HS-5 (cell line): ENCODE results near the gene CNKSR3.

Source experiments
- DNase-seq: peaks from one replicate; pipeline ENCODE4 v3.0.0-alpha.2; 2012; ENCODE audit warnings: low read depth

The CNKSR3 gene

DNA sequence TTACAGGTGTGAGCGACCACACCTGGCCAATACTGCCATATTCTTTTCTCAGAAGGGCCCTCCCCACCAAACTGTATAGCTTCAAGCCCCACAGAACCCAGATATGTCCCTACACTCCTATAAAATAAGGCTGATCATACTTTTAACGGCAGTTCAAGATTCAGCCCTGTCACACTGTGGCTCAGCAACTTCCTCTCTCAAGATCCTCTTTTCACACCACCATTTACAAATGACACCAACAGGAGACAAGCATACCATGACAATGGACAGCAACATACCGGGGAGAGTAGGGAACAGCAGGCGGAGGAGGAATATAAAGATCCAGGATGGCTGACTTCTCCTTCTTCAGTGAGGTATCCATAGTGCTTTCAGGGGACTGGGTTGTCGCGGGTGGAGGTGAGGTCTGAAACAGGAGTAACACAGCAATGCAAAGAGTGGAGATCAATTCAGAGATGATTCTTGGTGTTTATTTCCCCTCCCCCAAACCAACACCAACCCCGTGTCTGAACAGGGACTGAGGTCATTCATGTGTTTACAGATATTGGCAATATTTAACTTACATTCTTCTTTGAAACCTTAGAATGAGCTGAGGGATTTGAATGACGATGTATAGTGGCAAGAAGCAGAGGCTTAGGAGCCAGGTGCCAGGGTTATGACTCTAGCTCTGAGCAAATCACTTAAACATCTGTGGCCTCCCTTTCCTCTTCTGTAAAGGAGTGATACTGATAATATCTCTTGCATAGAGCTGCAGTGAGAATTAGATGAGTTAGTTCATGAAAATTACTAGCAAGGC lies 96.3 kb downstream of the CNKSR3 start:
- peak; percentile 74 for DNase-seq

DNA sequence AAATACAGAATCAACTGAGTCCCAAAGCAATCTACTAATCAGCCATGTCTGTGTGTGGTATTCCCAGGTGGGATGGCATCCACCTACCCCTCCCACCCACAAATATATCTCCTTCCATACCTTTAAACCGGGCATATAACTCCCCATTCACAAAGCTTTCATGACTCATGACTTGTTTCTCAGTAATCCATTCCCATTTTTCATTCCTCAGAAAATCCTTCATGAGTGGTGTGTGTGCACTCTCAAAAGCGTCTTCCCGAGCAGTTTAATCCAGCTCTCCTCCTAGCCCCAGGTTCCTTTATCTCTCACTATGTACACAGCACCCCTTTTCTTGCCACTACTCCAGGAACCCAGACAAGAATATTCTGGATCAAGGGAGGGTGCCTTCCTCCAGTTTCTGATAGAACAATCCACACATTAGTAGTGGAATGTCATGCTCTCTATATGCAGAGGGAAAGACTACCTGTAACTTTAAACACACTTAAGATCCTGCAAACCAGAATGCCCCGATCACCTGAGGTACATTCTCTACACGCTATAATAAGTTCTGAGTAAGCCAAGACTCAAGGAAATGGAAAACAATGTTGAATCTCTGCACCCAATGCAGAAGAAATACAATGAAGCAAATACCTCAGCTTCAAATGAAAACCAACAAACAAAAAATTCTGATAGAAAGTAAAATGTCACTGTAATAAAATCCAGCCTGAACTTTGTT lies 98.2 kb downstream of the CNKSR3 start:
- DNase-seq: no peak

DNA sequence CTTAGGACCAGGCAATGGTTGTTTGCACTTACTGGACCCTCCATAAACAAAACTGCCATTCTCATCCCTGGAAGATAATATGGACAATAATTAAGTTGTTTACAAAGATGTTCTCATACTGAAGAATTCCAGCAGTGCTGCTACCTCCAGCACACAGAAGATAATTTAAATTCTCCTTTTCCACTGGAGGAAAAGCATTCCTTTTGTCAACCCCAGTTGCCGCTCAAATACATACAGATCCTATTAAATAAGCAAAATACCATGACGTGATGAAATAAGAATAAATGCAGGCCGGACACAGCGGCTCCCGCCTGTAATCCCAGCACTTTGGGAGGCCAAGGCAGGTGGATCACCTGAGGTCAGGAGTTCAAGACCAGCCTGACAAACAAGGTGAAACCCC lies 99.4 kb downstream of the CNKSR3 start:
- no peak for DNase-seq

DNA sequence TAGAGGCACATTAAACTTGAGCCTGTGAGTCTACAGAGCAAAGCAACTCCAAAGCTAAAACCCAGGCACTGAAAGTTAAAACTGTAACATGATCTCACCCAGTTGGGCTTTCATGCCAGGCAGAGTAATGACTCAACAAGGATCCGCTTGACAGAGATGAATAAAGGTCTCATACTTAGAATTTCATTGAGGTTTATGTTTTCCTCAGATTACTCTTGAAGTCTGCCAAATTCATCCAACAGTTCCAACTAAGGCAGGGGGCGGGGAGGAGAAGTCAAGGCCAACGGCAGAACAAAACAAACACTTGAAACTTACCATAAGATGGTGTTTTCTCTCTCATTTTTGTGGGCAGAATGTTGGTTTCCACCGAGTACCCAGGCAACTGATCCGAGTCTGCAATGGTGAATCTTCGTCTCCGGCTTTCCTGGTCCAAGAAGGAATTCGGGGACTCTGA lies 99.8 kb downstream of the CNKSR3 start:
- peak; percentile 91 for DNase-seq

DNA sequence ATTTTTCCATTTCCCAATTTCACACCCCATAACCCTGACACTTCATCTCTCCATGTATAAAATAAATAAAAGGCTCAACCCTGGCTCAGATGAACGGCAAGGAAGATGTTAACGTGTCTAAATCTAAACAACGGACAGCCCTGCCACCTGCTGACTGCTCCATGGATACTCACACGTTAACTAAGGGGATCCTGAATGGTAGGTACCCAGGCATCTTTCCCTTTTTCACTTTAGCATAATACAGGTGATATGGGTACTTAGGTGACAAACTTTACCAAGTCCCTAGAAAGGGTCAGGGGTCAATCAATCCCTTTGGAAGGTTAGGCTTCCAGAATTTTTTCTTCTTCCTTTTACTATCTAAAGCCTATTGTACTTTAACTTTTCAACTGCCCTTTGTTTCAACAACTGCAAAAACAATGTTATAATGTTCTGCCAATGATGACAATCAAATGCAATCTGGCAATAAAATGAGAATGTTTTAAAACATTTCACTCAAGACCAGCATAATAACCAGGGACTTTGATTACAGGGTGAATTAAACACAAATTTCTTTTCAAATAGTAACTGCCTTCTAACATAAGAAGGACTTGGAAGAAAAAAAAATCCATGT lies 101.5 kb downstream of the CNKSR3 start:
- no peak for DNase-seq

DNA sequence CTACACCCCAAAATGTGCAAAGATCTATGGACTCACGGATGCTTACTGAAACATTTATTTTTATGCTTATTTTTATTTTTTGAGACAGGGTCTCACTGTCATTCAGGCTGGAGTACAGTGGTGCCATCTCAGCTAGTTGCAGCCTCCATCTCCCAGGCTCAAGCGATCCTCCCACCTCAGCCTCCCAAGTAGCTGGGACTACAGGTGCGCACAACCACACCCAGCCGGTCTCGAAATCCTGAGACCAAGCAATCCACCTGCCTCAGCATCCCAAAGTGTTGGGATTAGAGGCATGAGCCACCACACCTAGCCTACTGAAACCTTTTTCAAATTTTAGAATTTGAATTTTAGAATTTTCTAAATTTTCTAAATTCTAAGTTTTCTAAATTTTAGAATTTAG lies 103.0 kb downstream of the CNKSR3 start:
- no peak for DNase-seq

DNA sequence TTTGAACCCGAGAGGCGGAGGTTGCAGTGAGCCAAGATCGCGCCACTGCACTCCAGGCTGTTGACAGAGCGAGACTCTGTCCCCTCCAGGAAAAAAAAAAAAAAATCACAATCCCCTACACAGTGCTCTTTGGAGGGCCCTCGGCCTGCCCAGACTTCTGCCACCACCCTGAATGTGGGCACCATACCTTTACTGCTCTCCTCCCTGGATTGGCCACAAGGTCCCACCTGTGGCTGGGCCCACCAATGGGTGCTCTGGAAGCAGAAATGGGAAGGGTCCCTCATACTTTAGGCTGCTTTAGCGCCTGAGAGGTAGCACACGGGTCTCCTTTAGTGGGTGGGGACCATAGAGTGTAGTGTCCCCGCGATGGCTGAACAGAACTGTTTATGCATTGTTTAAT lies 103.6 kb downstream of the CNKSR3 start:
- no peak for DNase-seq

DNA sequence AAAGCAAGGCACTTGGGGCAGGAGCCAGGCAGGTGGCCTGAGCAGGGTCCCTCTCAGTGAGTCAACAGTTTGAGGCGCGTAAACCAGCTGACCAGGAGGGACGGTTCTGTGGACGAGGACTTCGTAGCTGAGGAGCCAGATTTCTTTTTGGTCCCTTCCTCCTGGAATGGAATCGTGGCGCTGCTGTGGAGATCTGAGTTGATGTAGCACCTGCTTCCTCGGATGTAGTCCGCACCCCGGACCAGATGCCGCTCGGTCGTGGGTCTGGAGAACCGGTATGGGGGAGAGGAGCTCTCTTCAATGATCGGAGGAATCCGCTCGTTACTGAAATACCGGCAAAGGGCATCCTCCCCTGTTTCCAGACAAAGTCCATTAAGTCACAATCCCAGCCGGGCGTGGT lies 104.2 kb downstream of the CNKSR3 start:
- no peak for DNase-seq

DNA sequence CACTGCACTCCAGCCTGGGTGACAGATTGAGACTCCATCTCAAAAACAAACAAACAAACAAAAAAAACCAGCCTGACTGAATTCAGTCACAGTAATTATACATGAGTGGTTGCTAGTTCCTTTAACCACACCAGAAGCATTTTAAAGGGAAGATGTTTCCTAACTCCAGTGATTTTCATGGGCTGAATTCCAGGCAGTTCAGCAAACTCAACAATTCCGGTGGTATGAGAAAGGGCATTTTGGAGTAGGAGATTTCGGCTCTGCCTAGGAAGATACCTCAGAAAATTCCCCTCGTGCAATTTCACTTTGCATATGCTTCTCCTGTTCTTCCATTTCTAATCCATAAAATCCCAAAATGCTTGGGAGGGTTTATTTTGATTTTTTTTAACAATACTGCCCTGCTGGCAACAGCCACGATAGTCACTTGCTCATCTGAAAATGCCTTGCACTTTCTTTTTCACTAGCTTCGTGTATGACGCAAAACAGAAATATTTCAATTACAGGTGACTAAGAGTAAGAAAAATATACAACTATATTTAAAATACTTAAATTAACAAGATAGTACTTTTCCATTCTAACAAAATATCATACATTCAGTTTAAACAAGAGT lies 105.6 kb downstream of the CNKSR3 start:
- peak; percentile 28 for DNase-seq

DNA sequence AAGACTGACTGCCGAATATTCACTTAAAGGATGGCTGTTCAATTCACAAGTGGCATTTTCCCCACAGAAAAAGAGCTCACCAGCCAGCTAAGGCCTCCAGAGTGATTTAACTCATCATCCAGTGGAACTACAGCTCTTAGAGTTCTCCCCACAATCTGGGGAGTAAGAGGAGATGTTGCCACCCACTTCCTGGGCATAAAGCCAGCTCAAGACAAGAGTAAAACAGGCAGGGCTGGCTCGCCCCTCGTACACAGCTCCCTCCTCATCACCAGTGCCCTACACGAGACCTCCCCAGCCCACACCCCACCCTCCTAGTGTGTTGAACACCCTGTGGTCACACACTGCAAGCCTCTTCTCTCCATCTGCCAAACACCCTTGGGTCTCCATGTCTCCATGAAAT lies 106.7 kb downstream of the CNKSR3 start:
- DNase-seq: no peak

DNA sequence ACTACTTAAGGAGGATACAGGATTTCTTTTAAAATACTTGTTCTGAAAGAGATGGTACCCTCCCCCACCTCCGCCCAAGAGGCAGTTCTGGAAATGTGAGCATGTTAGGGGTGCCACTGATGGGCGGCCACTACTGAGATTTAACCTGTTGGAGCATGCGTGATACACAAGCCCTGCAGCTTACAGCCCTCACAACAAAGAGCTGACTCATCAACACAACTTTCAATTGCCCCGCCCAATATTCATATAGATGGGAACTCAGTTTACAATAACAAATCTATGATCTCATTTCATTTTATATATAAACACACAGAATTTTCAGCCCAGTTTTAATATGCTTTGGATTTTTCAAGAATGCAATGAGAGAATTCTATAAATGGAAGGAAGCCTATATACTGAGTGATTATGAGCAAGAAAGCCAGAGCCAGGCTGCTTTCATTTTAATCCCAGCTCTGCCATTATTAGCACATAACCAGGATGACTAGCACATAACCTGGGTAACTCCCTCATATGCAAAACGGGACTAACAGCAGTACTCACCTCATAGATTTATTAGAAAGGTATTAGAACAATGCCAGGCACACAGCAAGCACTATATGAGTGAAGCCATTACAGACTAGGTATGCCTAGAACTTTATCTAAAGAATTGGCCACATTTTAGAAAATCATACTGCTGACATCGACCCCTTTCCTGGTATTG lies 108.3 kb downstream of the CNKSR3 start:
- DNase-seq: no peak

DNA sequence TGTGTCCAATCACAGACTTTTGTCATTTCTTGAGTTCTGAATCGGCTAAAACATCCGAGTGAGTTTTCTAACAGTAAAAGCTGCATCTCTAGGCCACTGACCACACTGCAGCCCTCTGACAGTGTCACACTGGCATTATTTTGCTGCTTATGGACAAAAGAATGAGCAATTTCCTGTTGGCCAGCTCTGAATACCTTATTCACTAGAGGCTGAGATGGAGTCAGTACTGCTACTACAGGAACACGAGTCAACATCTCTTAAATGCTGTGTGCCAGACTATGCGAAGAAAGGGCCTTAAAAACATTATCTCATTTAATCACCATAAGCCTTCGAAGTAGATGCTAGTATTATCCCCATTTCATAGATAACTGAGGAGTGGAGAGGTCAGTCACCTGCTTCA lies 111.4 kb downstream of the CNKSR3 start:
- DNase-seq: peak; percentile 44

DNA sequence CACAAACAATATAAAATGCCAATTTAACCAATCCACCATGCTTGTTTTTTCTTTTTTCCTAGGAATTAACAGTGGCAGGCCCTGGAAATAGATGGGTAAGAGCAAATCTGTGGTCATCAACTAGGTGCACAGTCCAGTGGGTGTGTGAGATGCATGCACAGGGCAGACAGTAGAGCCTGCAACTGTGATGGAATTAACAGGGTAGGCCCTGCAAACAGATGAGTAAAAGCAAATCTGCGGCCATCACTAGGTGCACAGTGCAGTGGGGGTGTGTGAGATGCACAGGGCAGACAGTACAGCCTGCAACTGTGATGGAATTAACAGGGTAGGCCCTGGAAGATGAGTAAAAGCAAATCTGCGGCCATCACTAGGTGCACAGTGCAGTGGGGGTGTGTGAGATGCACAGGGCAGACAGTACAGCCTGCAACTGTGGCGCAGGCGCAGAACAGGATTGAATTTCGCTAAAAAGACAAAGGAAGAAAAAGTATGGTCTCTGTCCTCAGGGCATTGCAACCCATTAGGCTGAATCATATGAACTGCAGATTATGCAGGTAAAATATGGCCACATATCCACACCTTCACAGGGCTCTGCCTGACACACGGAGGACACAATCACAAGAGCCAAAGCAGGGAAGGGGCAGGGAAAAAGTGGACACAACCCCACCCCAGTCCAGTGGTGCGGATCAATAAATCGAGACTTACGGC lies 112.8 kb downstream of the CNKSR3 start:
- no peak for DNase-seq

DNA sequence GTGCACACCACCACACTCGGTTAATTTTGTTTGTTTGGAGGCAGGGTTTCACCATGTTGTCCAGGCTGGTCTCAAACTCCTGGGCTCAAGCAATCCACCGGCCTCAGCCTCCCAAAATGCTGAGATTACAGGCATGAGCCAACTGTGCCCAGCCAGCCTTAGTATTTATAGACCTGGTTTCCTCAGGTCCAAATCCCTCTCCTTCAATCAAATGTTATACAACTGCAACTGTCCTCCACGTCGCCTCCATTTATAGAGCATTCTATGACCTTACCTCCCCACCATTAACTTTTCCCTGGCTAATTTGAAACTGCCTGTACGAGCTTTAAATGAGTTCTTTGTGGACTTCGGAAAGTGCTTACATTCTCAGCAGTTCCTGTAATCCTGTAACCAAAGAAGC lies 114.6 kb downstream of the CNKSR3 start:
- DNase-seq: no peak

DNA sequence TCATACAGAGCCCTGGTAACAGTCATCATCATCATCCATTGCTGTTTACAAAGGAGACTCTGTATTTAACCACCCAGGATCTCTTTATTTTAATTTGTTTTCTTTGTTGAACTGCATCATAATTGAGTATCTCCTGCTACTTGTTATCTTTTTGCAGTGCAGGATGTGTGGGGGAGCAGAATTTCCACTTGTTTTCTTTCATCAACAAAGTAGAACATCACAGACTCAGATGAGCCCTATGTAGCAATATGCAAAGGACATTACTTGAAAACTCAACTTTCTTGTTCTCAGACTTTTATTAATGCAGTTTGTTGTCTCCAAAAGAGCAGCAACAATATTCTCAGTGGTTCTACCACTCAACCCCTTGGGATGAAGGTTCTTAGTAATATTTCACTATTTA lies 115.2 kb downstream of the CNKSR3 start:
- DNase-seq: no peak

DNA sequence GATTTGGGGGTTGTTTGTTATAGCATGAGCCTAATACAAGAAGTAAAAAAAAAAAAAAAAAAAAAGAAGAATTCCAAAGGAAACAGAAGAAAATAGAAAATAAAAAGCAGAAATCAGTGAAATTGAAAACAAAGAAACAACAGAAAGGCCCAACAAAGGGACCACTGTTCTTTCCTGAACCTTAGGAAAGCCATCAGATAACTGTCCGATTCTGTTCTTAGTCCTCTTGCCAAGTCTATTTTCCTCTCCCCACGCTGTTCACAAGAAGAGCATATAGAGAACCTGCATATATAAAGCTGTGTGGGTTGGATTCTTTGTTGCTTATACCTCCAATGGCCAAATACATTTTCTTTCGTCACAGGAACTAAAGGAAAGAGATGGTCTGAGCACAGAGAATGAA lies 115.9 kb downstream of the CNKSR3 start:
- DNase-seq: no peak

DNA sequence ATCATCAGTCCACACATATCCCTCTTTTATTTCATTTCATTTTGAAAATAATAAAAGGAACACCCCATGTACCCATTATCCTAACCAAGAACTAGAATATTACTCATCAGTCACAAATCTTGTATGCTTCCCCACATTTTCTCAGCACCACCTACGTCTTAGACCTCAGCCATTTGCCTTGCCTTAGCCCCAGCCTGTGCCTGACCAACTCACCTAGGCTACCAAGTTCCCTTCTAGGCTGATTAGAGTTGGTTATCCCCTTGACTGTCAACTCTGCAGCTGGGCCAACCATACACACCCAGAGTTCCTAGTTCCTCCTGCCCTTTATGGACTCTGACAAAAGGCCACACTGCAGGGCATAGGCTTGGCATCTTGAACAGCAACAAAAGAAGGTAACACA lies 120.5 kb downstream of the CNKSR3 start:
- DNase-seq: no peak

DNA sequence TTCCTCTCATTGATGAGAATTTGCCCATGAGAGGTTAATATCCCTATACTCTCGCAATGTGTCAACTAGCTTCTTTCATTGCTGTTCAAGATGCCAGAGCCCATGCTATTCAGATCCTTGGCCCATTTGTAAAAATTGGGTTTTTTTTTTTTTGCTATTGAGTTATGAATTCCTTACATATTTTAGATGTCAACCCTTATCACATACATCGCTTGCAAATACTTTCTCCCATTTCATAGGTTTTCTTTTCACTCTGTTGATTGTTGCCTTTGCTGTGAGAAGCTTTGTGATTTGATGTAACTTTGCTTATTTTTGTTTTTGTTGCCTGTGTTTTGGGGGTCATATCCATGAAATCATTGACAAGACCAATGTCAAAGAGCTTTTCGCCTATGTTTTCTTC lies 121.7 kb downstream of the CNKSR3 start:
- no peak for DNase-seq

DNA sequence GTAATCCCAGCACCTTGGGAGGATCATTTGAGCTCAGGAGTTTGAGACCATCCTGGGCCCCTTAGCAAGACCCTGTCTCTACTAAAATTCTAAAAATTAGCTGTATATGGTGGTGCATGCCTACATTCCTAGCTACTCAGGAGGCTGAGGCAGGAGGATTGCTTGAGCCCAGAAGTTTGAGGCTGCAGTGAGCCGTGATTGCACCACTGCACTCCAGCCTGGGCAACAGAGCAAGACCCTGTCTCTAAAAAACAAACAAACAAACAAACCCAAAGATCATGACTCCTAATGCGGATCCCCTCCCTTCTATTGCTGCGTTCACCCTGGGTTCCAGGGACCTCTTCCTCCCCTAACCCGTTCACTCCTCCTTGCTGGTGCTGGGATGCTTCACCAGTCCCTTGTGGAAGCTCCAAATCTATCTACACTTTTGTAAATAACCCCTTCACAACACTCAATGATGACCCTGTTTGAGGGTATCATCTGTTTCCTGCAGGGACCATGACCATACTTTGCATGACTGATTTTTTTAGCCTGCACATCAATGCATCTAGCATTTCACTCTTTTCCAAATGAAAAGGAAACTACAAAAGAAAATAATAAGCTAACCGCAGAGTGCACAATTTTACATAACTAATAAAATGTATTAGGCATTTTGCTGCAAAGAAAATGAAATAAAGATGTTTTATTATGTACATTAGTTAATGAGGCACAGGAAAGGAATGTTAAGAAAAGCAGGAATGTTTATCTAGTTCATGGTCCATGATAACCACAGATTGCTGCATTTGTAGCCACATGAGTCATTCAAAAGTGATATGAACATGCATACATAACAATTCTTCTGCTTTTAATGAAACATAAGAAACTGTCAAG lies 123.4 kb downstream of the CNKSR3 start:
- DNase-seq: peak; percentile 88

DNA sequence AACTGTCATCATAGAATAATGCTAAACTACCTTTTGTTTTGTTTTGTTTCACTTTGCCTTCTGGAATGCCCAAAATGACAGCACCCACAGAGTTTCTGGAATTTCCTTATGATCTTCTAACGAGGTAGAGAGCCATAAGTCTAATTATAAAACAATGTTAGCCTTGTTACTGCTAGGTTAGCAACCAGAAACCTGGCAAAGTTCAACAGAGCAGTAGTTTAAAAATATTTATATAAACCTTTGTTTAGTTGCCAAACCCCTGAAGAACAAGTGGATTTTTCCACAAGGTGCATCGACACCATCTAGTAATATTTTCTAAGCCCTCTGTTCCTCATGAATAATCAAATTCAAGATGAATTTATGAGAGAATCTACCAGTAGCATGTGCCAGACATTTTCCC lies 126.3 kb downstream of the CNKSR3 start:
- DNase-seq: no peak

DNA sequence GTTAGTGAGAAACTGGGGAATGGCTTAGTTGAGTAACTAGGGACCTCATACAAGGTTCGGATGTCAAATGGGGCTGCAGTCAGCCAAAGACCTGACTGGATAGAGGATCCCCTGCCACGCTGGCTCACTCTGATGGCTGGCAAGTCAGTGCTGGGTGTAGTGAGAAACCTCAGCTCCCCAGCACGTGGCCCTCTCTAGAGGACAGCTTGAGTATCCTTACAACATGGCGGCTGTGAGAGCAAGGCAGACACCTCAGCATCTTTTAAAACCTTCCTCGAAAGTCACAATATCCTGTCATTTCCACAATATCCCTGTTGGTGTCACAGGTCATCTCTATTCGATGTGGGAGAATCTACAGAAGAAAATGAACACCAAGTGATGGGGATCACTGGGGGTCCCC lies 127.2 kb downstream of the CNKSR3 start:
- DNase-seq: no peak
